Large intestine (tissue), 12 donors: ENCODE measurements around the gene SPINT1. TPM values are rescaled to one million over a fixed set of nuclear protein-coding genes. Genes with fewer than 3 reads are reported as not detected.

Experiments used
- DNase-seq, 2 donors: peaks; one replicate each; pipeline versions ENCODE4 v3.0.0 to v3.0.0-alpha.2; 2013
- H3K27ac ChIP-seq: one replicate; pipeline ENCODE4 v1.5.1; 2013; ENCODE audit warnings: low read length
- H3K27me3 ChIP-seq: 2 replicates; pipeline ENCODE4 v1.6.1; 2013; ENCODE audit warnings: low read length; ENCODE audit not compliant: control insufficient read depth, insufficient read depth
- H3K36me3 ChIP-seq: 2 replicates; pipeline ENCODE4 v1.6.1; 2013; ENCODE audit warnings: low read length; ENCODE audit not compliant: control insufficient read depth, insufficient read depth
- H3K4me1 ChIP-seq: one replicate; pipeline ENCODE4 v1.6.1; 2013; ENCODE audit warnings: low read length; ENCODE audit not compliant: control insufficient read depth, insufficient read depth
- H3K4me3 ChIP-seq: one replicate; pipeline ENCODE4 v1.5.1; 2013; ENCODE audit warnings: low read length
- H3K9me3 ChIP-seq: one replicate; pipeline ENCODE4 v1.6.1; 2013; ENCODE audit warnings: mild to moderate bottlenecking, low read depth, low read length, moderate library complexity; ENCODE audit not compliant: control insufficient read depth
- WGBS: methylation state at CpG from one replicate; pipeline ENCODE4 v1.1.5; 2013; ENCODE audit warnings: low lambda C conversion rate; ENCODE audit not compliant: insufficient coverage; 5-methylcytosine and 5-hydroxymethylcytosine counted together
- long read RNA-seq, 11 donors: transcript quantifications; one replicate each; lab custom pipeline, GENCODE V29; 2026
- polyA plus RNA-seq: library from polyadenylated mRNA; unstranded; fragments of 120-200 nt; gene quantifications from one replicate; pipeline ENCODE4 v1.2.1, GENCODE V29; 2013

SPINT1 gene
- 166 TPM for polyA plus RNA-seq
- long read RNA-seq, donor 1, transcript SPINT1-202 (11 exons, 2,456 nt) = major isoform, 6 of 10 reads
- long read RNA-seq, donor 1, partial matches to known transcripts = 0 of 10 reads
- long read RNA-seq, donor 1, other reads (novel, unspliced or antisense) = 0 of 10 reads
- long read RNA-seq, donor 2, transcript SPINT1-202 (11 exons, 2,456 nt) = major isoform, 9 of 67 reads
- long read RNA-seq, donor 2, partial matches to known transcripts = 47 of 67 reads
- long read RNA-seq, donor 2, other reads (novel, unspliced or antisense) = 5 of 67 reads
- long read RNA-seq, donor 3 = 0 reads
- long read RNA-seq, donor 4, partial matches to known transcripts = 0 of 2 reads
- long read RNA-seq, donor 4, other reads (novel, unspliced or antisense) = 0 of 2 reads
- long read RNA-seq, donor 5, transcript SPINT1-202 (11 exons, 2,456 nt) = major isoform, 6 of 8 reads
- long read RNA-seq, donor 5, partial matches to known transcripts = 0 of 8 reads
- long read RNA-seq, donor 5, other reads (novel, unspliced or antisense) = 0 of 8 reads
- long read RNA-seq, donor 6, transcript SPINT1-202 (11 exons, 2,456 nt) = major isoform, 6 of 48 reads
- long read RNA-seq, donor 6, transcript SPINT1-201 (11 exons, 3,056 nt) = minor isoform, 5 of 48 reads
- long read RNA-seq, donor 6, partial matches to known transcripts = 32 of 48 reads
- long read RNA-seq, donor 6, other reads (novel, unspliced or antisense) = 0 of 48 reads
- long read RNA-seq, donor 7, partial matches to known transcripts = 0 of 7 reads
- long read RNA-seq, donor 7, other reads (novel, unspliced or antisense) = 0 of 7 reads
- long read RNA-seq, donor 8, transcript SPINT1-201 (11 exons, 3,056 nt) = major isoform, 9 of 15 reads
- long read RNA-seq, donor 8, partial matches to known transcripts = 0 of 15 reads
- long read RNA-seq, donor 8, other reads (novel, unspliced or antisense) = 0 of 15 reads
- long read RNA-seq, donor 9, partial matches to known transcripts = 13 of 17 reads
- long read RNA-seq, donor 9, other reads (novel, unspliced or antisense) = 0 of 17 reads
- long read RNA-seq, donor 10, transcript SPINT1-202 (11 exons, 2,456 nt) = minor isoform, 6 of 49 reads
- long read RNA-seq, donor 10, transcript SPINT1-201 (11 exons, 3,056 nt) = major isoform, 10 of 49 reads
- long read RNA-seq, donor 10, partial matches to known transcripts = 25 of 49 reads
- long read RNA-seq, donor 10, other reads (novel, unspliced or antisense) = 5 of 49 reads
- long read RNA-seq, donor 11, transcript SPINT1-202 (11 exons, 2,456 nt) = major isoform, 5 of 22 reads
- long read RNA-seq, donor 11, partial matches to known transcripts = 11 of 22 reads
- long read RNA-seq, donor 11, other reads (novel, unspliced or antisense) = 0 of 22 reads

- WGBS = no CpG with 5 or more reads among the region's 89 CpGs
- Histone ChIP-seq H3K4me1 (peaks cover 29% of the 10 kb centered on the region), H3K27ac (peak within 1 kb of the TSS; percentile 91), H3K36me3 (peaks cover 2% of the 10 kb centered on the region), H3K9me3 (no peaks in the 10 kb centered on the region), H3K4me3 (peak within 1 kb of the TSS; percentile 74), H3K27me3 (peaks cover 11% of the 10 kb centered on the region)
- DNase-seq = peak in 1 of 2 donors; percentile 91
These were observed at the start of gene SPINT1 for GRCh38 chr15:40843885-40844695. SPINT1 (plus strand) TSS chr15:40844048; CDS start chr15:40844555, 507 bp downstream.

GRCh38 chr15:40796041-40796440 is 47.8 kb upstream of the SPINT1 start:
- Histone ChIP-seq H3K27me3 (no peaks in the 10 kb centered on the region), H3K36me3 (peaks cover 18% of the 10 kb centered on the region), H3K9me3 (no peaks in the 10 kb centered on the region), H3K27ac (no peak overlapping the region), H3K4me1 (peaks cover 5% of the 10 kb centered on the region), H3K4me3 (no peak overlapping the region)
- DNase-seq = no peak
- WGBS = no CpG with 5 or more reads among the region's 2 CpGs

GRCh38 chr15:40796512-40796911 is 47.3 kb upstream of the SPINT1 start:
- no peak overlapping the region for H3K27ac ChIP-seq
- H3K4me1 ChIP-seq = peaks cover 5% of the 10 kb centered on the region
- H3K36me3 ChIP-seq = peaks cover 19% of the 10 kb centered on the region
- WGBS = 100% methylated on average over 1 of the region's 5 CpGs
- no peaks in the 10 kb centered on the region for H3K9me3 ChIP-seq
- DNase-seq = no peak
- H3K4me3 ChIP-seq = no peak overlapping the region
- no peaks in the 10 kb centered on the region for H3K27me3 ChIP-seq

- Histone ChIP-seq H3K27ac (no peak overlapping the region), H3K4me1 (no peaks in the 10 kb centered on the region), H3K36me3 (peaks cover 15% of the 10 kb centered on the region), H3K4me3 (no peak overlapping the region), H3K27me3 (no peaks in the 10 kb centered on the region), H3K9me3 (no peaks in the 10 kb centered on the region)
- no peak for DNase-seq
- WGBS = 92% methylated on average over 2 of the region's 3 CpGs
These were observed 44.3 kb upstream of the SPINT1 start for GRCh38 chr15:40799523-40799922.

- Histone ChIP-seq H3K27ac (no peak overlapping the region), H3K4me3 (no peak overlapping the region), H3K36me3 (peaks cover 15% of the 10 kb centered on the region), H3K4me1 (peaks cover 7% of the 10 kb centered on the region), H3K27me3 (no peaks in the 10 kb centered on the region), H3K9me3 (no peaks in the 10 kb centered on the region)
- no peak for DNase-seq
- WGBS = no CpG with 5 or more reads among the region's 2 CpGs
These were observed 40.8 kb upstream of the SPINT1 start for GRCh38 chr15:40803076-40803475.

- H3K9me3 ChIP-seq = no peaks in the 10 kb centered on the region
- H3K4me1 ChIP-seq = peaks cover 10% of the 10 kb centered on the region
- no peaks in the 10 kb centered on the region for H3K27me3 ChIP-seq
- H3K36me3 ChIP-seq = peaks cover 15% of the 10 kb centered on the region
- no peak overlapping the region for H3K4me3 ChIP-seq
- DNase-seq = no peak
- no CpG with 5 or more reads among the region's 1 CpG for WGBS
- H3K27ac ChIP-seq = no peak overlapping the region
These were observed 40.2 kb upstream of the SPINT1 start for GRCh38 chr15:40803688-40804087.

- H3K4me3 ChIP-seq = peak overlapping the region; percentile 76
- no peaks in the 10 kb centered on the region for H3K27me3 ChIP-seq
- H3K36me3 ChIP-seq = peaks cover 24% of the 10 kb centered on the region
- no peaks in the 10 kb centered on the region for H3K9me3 ChIP-seq
- DNase-seq = no peak
- peaks cover 10% of the 10 kb centered on the region for H3K4me1 ChIP-seq
- WGBS = no CpG with 5 or more reads among the region's 2 CpGs
- H3K27ac ChIP-seq = peak overlapping the region; percentile 89
These were observed 37.2 kb upstream of the SPINT1 start for GRCh38 chr15:40806672-40807027.

- H3K27me3 ChIP-seq = no peaks in the 10 kb centered on the region
- peak within 1 kb of the TSS; percentile 89 for H3K27ac ChIP-seq
- no peaks in the 10 kb centered on the region for H3K9me3 ChIP-seq
- peak; percentile 97 to 99 for DNase-seq
- no CpG with 5 or more reads among the region's 64 CpGs for WGBS
- H3K4me3 ChIP-seq = peak within 1 kb of the TSS; percentile 76
- peaks cover 10% of the 10 kb centered on the region for H3K4me1 ChIP-seq
- peaks cover 26% of the 10 kb centered on the region for H3K36me3 ChIP-seq
These were observed 36.6 kb upstream of the SPINT1 start, which contains the start of the genes DNAJC17 and ZFYVE19 for GRCh38 chr15:40807028-40807887. DNAJC17 (minus strand) TSS chr15:40807473; CDS start chr15:40807446, 27 bp downstream. ZFYVE19 (plus strand) TSS chr15:40807089; CDS start chr15:40807590, 501 bp downstream.
